Activated naive CD8-positive, alpha-beta T cell treated with anti-CD3 and anti-CD28 coated beads, Interleukin-2, amount 10 ng/mL, durations not matched to agents 7 days and 5 days (primary cell): ENCODE data around the gene PDF. TPM values are rescaled to one million over a fixed set of nuclear protein-coding genes. Genes with fewer than 3 reads are reported as not detected.

Experiments used
- ATAC-seq: fragments of 150-1000 bp; cut with Tn5 transposase; one replicate; pipeline ENCODE4 v1.10.0; 2021; ENCODE audit warnings: low read depth, moderate library complexity
- POLR2A ChIA-PET: fragments of 350-600 bp; sonication (Branson Sonifier 250); formaldehyde crosslinking; loops from one replicate; lab custom pipeline; 2021; ENCODE audit warnings: antibody characterized with exemption; lab: Charles Lee
- DNase-seq: peaks from one replicate; pipeline ENCODE4 v3.0.0; 2021
- H3K27ac Mint-ChIP-seq: one replicate; pipeline ENCODE4 v1.8.0; 2022; ENCODE audit warnings: mild to moderate bottlenecking, mixed read lengths
- H3K27me3 Mint-ChIP-seq: one replicate; pipeline ENCODE4 v1.8.0; 2022; ENCODE audit warnings: mild to moderate bottlenecking, moderate library complexity, mixed read lengths
- H3K36me3 Mint-ChIP-seq: one replicate; pipeline ENCODE4 v1.8.0; 2021; ENCODE audit warnings: mild to moderate bottlenecking, mixed read lengths
- H3K4me1 Mint-ChIP-seq: one replicate; pipeline ENCODE4 v1.8.0; 2021; ENCODE audit warnings: mixed read lengths
- H3K4me3 Mint-ChIP-seq: one replicate; pipeline ENCODE4 v1.8.0; 2022; ENCODE audit warnings: mild to moderate bottlenecking, moderate library complexity, mixed read lengths
- H3K9me3 Mint-ChIP-seq: one replicate; pipeline ENCODE4 v1.8.0; 2021; ENCODE audit warnings: mixed read lengths
- total RNA-seq, 2 experiments: library from RNA; stranded (reverse); gene quantifications; one replicate each; pipeline ENCODE4 v1.2.3, GENCODE V29; 2021

The PDF gene
- total RNA-seq, 2 experiments from 2014 or later = 12.6 to 14.5 TPM

DNA sequence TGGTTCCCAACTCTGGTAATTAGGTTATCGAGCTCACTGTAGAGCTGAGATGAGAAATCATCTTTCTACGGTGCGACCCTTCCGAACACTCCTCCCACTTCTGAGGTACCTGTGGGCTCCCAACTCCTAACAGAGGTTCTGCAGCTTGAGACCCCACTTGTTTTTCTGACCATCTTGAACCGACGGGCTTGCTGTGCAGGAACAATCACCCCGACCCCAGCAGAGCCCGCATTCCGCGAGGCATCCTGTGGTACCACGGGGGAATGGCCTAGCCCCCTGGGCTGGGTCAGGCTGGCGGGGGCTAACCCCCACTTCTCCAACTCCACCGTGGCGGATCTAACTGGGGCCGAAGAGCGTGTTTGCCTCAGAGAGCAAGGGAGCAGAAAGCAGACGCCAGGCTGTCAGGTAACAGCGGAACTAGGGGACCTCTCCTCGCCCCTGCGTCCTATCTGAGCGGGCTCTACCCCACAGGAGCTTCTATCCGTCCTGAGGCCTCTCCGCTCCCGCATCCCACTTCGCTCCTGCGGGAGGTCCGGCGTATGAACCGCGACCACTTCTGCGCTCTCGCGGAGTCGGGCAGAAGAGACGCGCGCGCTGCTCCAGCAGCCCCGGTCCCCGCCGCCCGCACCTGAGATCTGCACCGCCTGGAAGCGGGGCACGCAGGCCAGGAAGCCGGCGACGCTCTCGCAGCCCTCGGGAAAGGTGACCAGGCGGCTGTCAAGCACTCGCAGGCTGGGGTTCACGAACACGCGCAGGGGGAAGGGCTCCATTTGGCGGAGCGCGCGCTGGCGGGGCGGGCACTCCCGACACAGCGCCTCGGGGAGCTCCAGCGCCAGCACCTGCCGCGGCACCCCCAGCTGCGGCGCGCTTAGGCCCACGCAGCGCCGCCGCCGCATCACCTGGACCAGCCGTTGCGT lies 761 bp downstream of the PDF start:
- ATAC-seq (peak; percentile 40), DNase-seq (no peak)
- Mint-ChIP-seq H3K9me3 (no peaks in the 10 kb centered on the region), H3K27me3 (no peaks in the 10 kb centered on the region), H3K36me3 (peaks cover 19% of the 10 kb centered on the region), H3K4me3 (peak overlapping the region; percentile 87), H3K4me1 (peaks cover 30% of the 10 kb centered on the region), H3K27ac (peak overlapping the region; percentile 73)
- POLR2A ChIA-PET = interaction anchor here (1.3 to 3.6 kb wide), 6 partner anchors 10 to 197 kb away, joined by 3 to 29 read pairs (median 8); partner anchors contain the start of genes CHTF8, COG8, NIP7 and SNTB2

DNA sequence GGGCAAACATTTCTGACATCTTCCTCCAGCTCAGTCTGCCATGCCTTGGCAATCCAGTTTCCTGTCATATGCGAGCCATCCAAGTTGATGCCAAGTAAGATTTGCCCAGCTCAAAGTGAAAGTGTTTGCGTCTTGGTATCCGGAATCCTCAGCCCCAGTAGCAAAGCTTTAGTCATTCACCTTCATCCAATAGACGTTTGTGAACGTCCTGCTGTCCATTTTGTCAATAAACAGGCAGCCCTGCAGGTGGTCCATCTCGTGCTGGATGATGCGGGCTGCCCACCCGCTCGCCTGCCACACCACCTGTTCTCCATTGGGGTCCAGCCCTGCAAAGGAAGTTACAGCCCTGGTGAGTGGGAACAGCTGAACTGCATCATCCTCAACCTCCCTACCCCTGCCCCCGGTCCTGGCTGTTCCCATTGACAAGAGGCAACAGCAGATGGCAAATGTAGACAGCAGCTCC lies 1.5 kb downstream of the PDF start:
- Mint-ChIP-seq H3K27ac (peak overlapping the region; percentile 73), H3K4me3 (peak overlapping the region; percentile 87), H3K36me3 (peaks cover 14% of the 10 kb centered on the region), H3K4me1 (peaks cover 30% of the 10 kb centered on the region), H3K9me3 (no peaks in the 10 kb centered on the region), H3K27me3 (no peaks in the 10 kb centered on the region)
- DNase-seq = no peak
- POLR2A ChIA-PET = interaction anchor here (0.8 to 3.6 kb wide), 6 partner anchors 10 to 142 kb away, joined by 3 to 29 read pairs (median 6); partner anchors contain the start of genes COG8, NIP7, SNTB2 and VPS4A
- no peak for ATAC-seq

DNA sequence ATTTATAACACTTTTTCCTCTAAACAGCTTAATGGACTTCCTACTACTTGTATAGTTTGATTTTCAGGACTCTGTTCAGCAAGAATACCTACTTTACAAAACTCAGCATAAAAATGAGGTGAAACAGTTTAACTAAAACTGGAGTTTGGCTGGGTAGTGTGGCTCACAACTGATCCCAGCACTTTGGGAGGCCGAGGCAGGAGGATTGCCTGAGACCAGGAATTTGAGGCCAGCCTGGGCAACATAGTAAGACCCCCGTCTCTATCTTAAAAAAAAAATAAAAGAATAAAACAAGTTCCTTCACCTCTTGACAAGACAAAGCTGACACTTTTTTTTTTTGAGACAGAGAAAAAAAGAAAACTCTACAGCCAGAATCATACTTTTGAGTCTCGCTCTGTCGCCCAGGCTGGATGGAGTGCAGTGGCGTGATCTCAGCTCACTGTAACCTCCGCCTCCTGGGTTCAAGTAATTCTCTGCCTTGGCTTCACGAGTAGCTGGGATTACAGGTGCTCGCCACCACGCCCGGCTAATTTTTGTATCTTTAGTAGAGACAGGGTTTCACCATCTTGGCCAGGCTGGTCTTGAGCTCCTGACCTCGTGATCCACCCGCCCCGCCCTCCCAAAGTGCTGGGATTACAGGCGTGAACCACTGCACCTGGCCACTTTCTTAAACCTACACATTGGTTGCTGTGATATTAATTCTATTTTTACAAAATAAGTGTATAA lies 2.6 kb downstream of the PDF start:
- DNase-seq (no peak), ATAC-seq (no peak)
- Mint-ChIP-seq H3K27ac (no peak overlapping the region), H3K36me3 (peaks cover 14% of the 10 kb centered on the region), H3K4me1 (peaks cover 29% of the 10 kb centered on the region), H3K9me3 (no peaks in the 10 kb centered on the region), H3K4me3 (peak overlapping the region; percentile 29), H3K27me3 (no peaks in the 10 kb centered on the region)
- POLR2A ChIA-PET = interaction anchor here (3.6 kb wide), 1 partner anchor 12 kb away, joined by 29 read pairs; the partner anchor contains the start of genes COG8 and NIP7

DNA sequence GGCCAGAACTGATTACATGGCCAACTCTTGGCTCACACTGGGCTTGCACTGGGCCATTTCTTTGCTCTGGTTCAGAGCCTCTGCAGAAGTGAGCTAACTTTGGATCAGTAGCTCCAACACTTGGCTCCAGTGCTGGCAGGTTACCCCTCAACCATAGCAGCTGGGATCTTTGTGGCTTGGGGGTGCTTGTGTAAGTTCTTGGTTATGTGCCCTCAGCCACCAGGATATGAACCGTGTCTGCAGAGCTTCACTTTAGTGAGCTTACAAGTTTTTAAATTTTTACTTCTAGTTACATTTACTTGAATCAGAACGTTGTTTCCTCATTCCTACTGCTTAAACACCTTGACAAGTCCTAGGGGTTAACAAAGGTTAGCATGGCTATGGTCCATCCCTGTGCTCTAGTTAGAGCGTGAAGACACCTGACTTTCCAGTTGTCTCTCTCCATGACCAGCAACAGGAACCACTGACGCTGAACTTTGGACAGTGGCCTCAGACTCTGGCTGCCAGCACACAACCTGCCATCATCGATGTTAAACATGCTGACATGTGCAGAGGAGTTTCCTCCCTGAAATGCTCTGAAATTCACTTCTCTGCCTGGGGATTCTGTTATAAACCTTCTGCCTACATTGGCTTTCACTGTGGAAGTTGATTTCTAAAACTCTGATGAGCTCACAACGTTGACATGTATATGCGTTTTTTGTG lies 4.1 kb downstream of the PDF start:
- Mint-ChIP-seq H3K27me3 (no peaks in the 10 kb centered on the region), H3K9me3 (no peaks in the 10 kb centered on the region), H3K4me3 (peak overlapping the region; percentile 49), H3K27ac (peak overlapping the region; percentile 42), H3K36me3 (peaks cover 21% of the 10 kb centered on the region), H3K4me1 (peaks cover 32% of the 10 kb centered on the region)
- DNase-seq (no peak), ATAC-seq (no peak)
- POLR2A ChIA-PET = interaction anchor here (0.7 to 1.1 kb wide), 3 partner anchors 12 to 196 kb away, joined by 3 to 5 read pairs (median 3); no protein-coding TSS in a partner anchor

DNA sequence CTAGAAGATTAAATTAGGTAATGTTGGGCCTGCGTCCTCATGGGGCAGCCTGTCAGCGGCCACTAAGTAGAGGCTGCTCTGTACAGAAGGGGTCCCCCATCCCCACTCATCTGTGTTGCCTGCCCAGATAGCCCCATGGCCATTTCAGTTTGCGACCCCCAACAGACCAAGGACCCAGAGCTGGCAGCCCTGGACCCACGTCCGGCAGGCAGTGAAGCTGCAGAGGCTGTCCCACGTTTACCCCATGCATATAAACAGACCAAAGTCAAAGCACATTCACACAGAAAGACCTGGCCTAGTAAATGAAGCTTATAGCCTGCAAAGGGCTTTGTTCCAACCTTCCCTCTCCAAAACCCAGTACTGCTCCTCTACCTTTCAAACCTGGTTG lies 4.6 kb downstream of the PDF start:
- no peaks in the 10 kb centered on the region for H3K27me3 Mint-ChIP-seq
- ATAC-seq (no peak), DNase-seq (no peak)
- H3K4me3 Mint-ChIP-seq = no peak overlapping the region
- POLR2A ChIA-PET = interaction anchor here (1.1 to 1.3 kb wide), 2 partner anchors 13 kb away, joined by 3 read pairs; no protein-coding TSS in a partner anchor
- H3K9me3 Mint-ChIP-seq = no peaks in the 10 kb centered on the region
- peaks cover 20% of the 10 kb centered on the region for H3K36me3 Mint-ChIP-seq
- H3K27ac Mint-ChIP-seq = no peak overlapping the region
- H3K4me1 Mint-ChIP-seq = peaks cover 32% of the 10 kb centered on the region

DNA sequence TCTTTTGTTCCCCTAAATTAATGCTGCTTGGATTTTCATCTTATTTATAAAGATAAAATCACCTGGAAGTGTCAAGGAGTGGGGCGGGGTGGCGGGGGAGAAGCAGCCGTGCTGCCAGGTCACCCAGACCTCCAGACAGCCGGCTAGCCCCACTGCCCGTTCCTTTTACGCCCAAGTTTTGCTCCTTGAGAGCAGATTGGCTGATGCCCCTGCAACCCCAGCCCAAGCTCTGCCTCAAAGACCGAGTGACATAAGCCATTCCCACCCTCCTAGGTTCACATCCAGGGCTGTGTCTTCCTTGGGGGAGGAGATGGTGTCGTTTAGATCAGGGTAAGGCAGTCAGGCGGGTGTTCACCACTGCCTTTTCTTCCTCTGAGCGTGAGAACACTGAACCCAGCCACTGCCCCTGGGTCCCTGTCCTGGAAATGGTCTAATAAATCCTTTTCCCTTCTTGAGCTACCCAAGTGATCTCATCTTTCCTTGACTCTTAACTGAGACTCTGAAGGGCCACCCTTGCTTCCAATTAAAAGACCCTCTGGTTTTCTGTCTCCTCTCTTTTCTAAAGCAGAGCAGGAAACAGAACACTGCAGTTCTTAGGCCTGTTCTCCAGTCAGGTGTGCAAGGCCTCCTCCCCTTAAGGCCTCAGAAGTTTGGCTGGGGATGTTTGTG lies 5.7 kb downstream of the PDF start:
- H3K36me3 Mint-ChIP-seq = peaks cover 19% of the 10 kb centered on the region
- no peaks in the 10 kb centered on the region for H3K9me3 Mint-ChIP-seq
- H3K27ac Mint-ChIP-seq = no peak overlapping the region
- no peak for DNase-seq
- H3K4me1 Mint-ChIP-seq = peaks cover 32% of the 10 kb centered on the region
- ATAC-seq = no peak
- H3K27me3 Mint-ChIP-seq = no peaks in the 10 kb centered on the region
- POLR2A ChIA-PET = interaction anchor here (1.3 kb wide), 1 partner anchor 14 kb away, joined by 3 read pairs; no protein-coding TSS in a partner anchor
- no peak overlapping the region for H3K4me3 Mint-ChIP-seq

DNA sequence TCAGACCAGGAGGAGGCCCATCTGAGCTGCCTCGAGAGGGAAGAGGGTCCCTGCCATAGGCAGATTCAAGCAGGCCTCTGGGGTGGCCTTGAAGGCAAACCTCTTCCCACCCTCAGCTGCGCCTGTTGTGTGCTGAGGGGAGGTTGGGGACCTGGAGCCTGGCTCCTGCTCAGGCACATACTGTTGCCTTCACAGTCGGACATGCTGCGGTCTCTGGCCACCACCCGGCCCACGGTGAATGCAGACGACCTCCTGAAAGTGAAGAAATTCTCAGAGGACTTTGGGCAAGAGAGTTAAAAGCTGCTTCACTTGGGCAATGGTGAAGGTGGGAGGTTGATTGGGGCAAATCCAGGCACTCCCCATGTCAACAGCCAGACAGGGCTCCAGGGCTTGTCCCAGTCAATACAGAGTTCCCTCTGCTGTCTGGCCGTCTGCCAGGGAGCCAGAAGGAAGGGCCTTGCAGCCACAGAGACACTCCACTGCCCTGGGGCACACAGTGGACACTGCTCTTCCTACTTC lies 6.3 kb downstream of the PDF start:
- H3K4me3 Mint-ChIP-seq = no peak overlapping the region
- H3K27ac Mint-ChIP-seq = no peak overlapping the region
- peaks cover 28% of the 10 kb centered on the region for H3K4me1 Mint-ChIP-seq
- no peaks in the 10 kb centered on the region for H3K27me3 Mint-ChIP-seq
- POLR2A ChIA-PET = no interaction called here
- peak; percentile 17 for DNase-seq
- peaks cover 22% of the 10 kb centered on the region for H3K36me3 Mint-ChIP-seq
- no peaks in the 10 kb centered on the region for H3K9me3 Mint-ChIP-seq
- no peak for ATAC-seq

DNA sequence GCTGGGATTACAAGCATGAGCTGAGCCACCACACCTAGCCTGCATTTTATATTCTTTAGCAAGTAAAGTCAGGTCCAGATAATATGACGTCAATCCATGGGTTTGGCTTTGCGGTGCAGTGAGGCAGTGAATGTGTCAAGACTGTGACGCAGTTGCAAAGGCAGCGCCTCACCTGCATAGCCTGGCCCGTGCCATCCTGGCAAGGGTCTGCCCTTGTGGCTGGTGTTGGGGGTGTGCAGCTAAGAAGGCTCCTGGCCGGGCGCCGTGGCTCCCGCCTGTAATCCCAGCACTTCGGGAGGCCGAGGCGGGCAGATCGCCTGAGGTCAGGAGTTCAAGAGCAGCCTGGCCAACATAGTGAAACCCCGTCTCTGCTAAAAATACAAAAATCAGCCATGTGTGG lies 7.0 kb downstream of the PDF start:
- peaks cover 22% of the 10 kb centered on the region for H3K36me3 Mint-ChIP-seq
- no peak overlapping the region for H3K4me3 Mint-ChIP-seq
- H3K27ac Mint-ChIP-seq = no peak overlapping the region
- no peak for DNase-seq
- peaks cover 22% of the 10 kb centered on the region for H3K4me1 Mint-ChIP-seq
- no peak for ATAC-seq
- H3K9me3 Mint-ChIP-seq = no peaks in the 10 kb centered on the region
- POLR2A ChIA-PET = no interaction called here
- H3K27me3 Mint-ChIP-seq = no peaks in the 10 kb centered on the region

DNA sequence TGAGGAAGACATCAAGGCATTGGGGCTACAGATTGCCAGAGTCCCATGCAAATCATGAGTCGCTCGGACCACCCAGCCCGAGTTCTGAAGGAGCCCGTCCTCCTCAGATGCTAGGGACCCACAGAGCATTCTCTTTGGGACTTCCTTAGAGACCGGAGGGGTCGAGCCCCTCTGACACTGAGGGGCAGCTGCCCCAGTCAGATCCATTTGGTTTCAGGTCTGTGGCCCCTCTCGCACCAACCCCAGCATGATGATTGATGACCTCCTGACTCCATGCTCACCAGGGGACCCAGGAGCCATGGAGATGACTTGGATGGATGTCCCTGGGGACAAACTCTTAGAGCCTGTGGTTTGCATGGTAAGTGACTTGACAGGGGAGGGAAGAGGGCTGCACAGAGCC lies 8.0 kb downstream of the PDF start:
- H3K36me3 Mint-ChIP-seq = peaks cover 19% of the 10 kb centered on the region

DNA sequence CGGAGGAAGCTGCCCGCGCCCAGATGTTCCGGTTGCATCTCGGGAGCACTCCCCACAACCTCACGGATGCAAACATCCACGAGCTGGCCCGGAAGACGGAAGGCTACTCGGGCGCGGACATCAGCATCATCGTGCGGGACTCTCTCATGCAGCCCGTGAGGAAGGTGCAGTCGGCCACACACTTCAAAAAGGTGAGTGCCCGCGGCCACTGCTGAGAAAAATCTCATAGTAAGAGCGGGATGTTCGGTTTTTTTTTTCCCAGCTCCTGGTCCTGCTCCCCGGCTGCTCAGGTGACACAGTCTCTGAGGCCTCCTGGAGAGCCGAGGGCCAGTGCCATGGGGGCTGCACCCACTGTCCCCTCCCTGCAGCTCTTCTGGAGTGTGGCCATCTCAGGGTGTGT lies 9.3 kb downstream of the PDF start:
- Mint-ChIP-seq H3K4me1 (peaks cover 8% of the 10 kb centered on the region), H3K36me3 (peaks cover 15% of the 10 kb centered on the region), H3K27me3 (no peaks in the 10 kb centered on the region), H3K9me3 (no peaks in the 10 kb centered on the region), H3K27ac (no peak overlapping the region), H3K4me3 (no peak overlapping the region)
- POLR2A ChIA-PET = interaction anchor here (0.6 kb wide), 1 partner anchor 542 kb away, joined by 4 read pairs; no protein-coding TSS in a partner anchor
- no peak for ATAC-seq
- DNase-seq = peak; percentile 25

More for the DNA sequence above, 8.0 kb downstream of the PDF start:
- Mint-ChIP-seq H3K27ac (no peak overlapping the region), H3K4me1 (peaks cover 17% of the 10 kb centered on the region), H3K9me3 (no peaks in the 10 kb centered on the region), H3K27me3 (no peaks in the 10 kb centered on the region), H3K4me3 (no peak overlapping the region)
- POLR2A ChIA-PET = interaction anchor here (0.7 kb wide), 1 partner anchor 10 kb away, joined by 3 read pairs; no protein-coding TSS in a partner anchor
- DNase-seq (no peak), ATAC-seq (no peak)

DNA sequence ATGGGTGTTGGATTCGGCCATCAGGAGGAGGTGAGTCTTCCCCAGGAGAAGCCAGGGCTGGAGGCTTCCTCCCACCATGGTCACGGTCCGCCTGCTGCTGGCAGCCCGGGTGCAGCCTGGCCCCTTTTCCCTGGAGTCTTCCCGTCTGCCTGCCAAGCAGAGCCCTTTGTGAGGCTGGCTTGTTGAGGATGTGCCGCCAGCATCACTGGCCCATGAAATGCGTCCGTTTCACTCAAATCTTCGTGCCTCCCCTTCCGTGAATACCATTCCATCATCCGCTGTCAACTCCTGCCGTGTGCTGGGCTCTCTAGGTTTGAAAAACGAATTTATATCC lies 9.7 kb downstream of the PDF start:
- no peaks in the 10 kb centered on the region for H3K27me3 Mint-ChIP-seq
- H3K27ac Mint-ChIP-seq = no peak overlapping the region
- peaks cover 4% of the 10 kb centered on the region for H3K4me1 Mint-ChIP-seq
- H3K9me3 Mint-ChIP-seq = no peaks in the 10 kb centered on the region
- no peak overlapping the region for H3K4me3 Mint-ChIP-seq
- POLR2A ChIA-PET = no interaction called here
- H3K36me3 Mint-ChIP-seq = peaks cover 11% of the 10 kb centered on the region
- DNase-seq = no peak
- ATAC-seq = no peak
